ENCODE data around the gene RHOG. TPM values are rescaled to one million over a fixed set of nuclear protein-coding genes. Genes with fewer than 3 reads are reported as not detected.

Gene RHOG
- total RNA-seq, 1 experiment from 2014 or later: 33.6 TPM

- no peak for DNase-seq (ENCODE audit: low spot score)
- H3K4me1 Mint-ChIP-seq: peaks cover 59% of the 10 kb centered on the region
- no peaks in the 10 kb centered on the region for H3K9me3 Mint-ChIP-seq
- CTCF ChIA-PET: interaction anchor here (1.5 to 4.7 kb wide), 3 partner anchors 12 to 18 kb away, joined by 5 to 34 read pairs (median 14); partner anchors contain the start of gene STIM1
- no peak for TF ChIP-seq ERG (CRISPR knock-in tag; IDR thresholded peaks at IDR 0.05)
- TF ChIP-seq SOX15 (CRISPR knock-in tag; IDR thresholded peaks at IDR 0.05): no peak
- TF ChIP-seq ZNF317 (CRISPR knock-in tag; IDR thresholded peaks at IDR 0.05; ENCODE audit: borderline replicate concordance, low read depth): no peak
- TF ChIP-seq RELA (CRISPR knock-in tag; IDR thresholded peaks at IDR 0.05; ENCODE audit: borderline replicate concordance): no peak
- no peak for TF ChIP-seq STAT6 (CRISPR knock-in tag; conservative IDR thresholded peaks at IDR 0.05; ENCODE audit: low read depth)
- TF ChIP-seq CREM (CRISPR knock-in tag; IDR thresholded peaks at IDR 0.05): no peak
- no peak for TF ChIP-seq TEAD1 (CRISPR knock-in tag; IDR thresholded peaks at IDR 0.05)
- TF ChIP-seq NFE2L1 (CRISPR knock-in tag; IDR thresholded peaks at IDR 0.05): no peak
- TF ChIP-seq NR2C2 (CRISPR knock-in tag; IDR thresholded peaks at IDR 0.05): no peak
- TF ChIP-seq HMGXB4 (CRISPR knock-in tag; IDR thresholded peaks at IDR 0.05): no peak
- no peak for TF ChIP-seq TCF7 (CRISPR knock-in tag; IDR thresholded peaks at IDR 0.05; ENCODE audit: low read depth)
- TF ChIP-seq JAZF1 (CRISPR knock-in tag; IDR thresholded peaks at IDR 0.05): no peak
- ATAC-seq: no peak
- no peak overlapping the region for H3K27ac Mint-ChIP-seq
- no peaks in the 10 kb centered on the region for H3K36me3 Mint-ChIP-seq
- POLR2A ChIA-PET: interaction anchor here (1.1 kb wide), 1 partner anchor 10 kb away, joined by 3 read pairs; no protein-coding TSS in a partner anchor
- H3K27me3 Mint-ChIP-seq (ENCODE audit: low read depth): 0 out of 2 replicates have a peak, but pooled peaks cover 1% of the 10 kb centered on the region
- no peak overlapping the region for H3K4me3 Mint-ChIP-seq
Measured at GRCh38 chr11:3836903-3837302, 3.9 kb downstream of the RHOG start.

- no peak for TF ChIP-seq PRDM15 (CRISPR knock-in tag; IDR thresholded peaks at IDR 0.05)
- TF ChIP-seq E2F4 (CRISPR knock-in tag; IDR thresholded peaks at IDR 0.05; ENCODE audit: borderline replicate concordance, low read depth): no peak
- no peak overlapping the region for H3K27ac Mint-ChIP-seq
- CTCF ChIA-PET: interaction anchor here (1.0 to 4.7 kb wide), 4 partner anchors 11 to 27 kb away, joined by 4 to 34 read pairs (median 5); partner anchors contain the start of gene STIM1
Measured at GRCh38 chr11:3835751-3836150, 5.0 kb downstream of the RHOG start.

More at GRCh38 chr11:3835751-3836150, 5.0 kb downstream of the RHOG start:
- POLR2A ChIA-PET: no interaction called here
- Mint-ChIP-seq H3K36me3 (peaks cover 7% of the 10 kb centered on the region; the same call in 1 of the 2 replicates), H3K4me1 (peaks cover 56% of the 10 kb centered on the region), H3K27me3 (ENCODE audit: low read depth) (no peaks in the 10 kb centered on the region), H3K9me3 (no peaks in the 10 kb centered on the region), H3K4me3 (no peak overlapping the region)
- ATAC-seq (no peak), DNase-seq (ENCODE audit: low spot score) (no peak)
